Amniotic stem cell (primary cell): ENCODE measurements around the gene TIMM23.
"Not testable (repeated sequence)": the region's sequence is repeated elsewhere in the genome, so short reads cannot be mapped to it uniquely, and the experiment has no call there.

ENCODE experiments used
- DNase-seq: peaks from one replicate; lab custom pipeline; 2025; lab: John Stamatoyannopoulos, UW

The TIMM23 gene

GRCh38 chr10:45997557-45997956 lies 25.3 kb downstream of the TIMM23 start:
- DNase-seq = no peak

DNA sequence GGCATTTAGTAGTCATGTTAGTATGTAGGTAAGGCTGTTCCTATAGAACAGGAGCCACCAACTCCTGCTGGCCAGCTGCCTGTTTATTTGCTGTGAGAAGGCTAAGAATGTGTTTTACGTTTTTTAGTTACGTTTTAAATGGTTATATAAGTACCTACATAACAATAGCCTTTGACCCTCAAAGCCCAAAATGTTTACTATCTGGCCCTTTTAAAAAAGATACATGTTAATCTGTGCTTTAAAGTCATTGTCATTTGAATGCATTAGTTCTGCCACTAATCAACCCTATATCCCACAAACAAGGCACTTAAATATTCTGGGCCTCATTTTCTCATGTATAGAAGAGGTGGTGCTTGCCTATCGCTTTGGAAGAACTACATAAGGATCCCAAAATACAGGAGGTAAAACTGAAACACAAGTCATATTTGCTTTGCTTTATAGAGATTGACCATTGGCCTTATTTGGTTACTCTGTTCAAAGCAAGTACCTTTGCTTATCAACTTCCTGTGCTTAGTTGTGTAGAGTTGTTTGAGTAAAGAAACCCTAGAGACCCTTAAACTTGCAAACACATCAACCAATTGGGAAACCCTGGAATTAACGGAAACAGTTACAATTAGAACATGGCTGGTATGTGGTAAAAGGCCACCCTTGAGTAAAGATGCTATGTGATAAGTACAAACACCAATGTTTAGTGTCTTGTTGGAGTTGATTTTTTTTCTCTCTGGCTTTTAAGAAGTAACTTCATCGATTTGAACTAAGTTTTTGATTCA lies 25.9 kb downstream of the TIMM23 start:
- DNase-seq = no peak

DNA sequence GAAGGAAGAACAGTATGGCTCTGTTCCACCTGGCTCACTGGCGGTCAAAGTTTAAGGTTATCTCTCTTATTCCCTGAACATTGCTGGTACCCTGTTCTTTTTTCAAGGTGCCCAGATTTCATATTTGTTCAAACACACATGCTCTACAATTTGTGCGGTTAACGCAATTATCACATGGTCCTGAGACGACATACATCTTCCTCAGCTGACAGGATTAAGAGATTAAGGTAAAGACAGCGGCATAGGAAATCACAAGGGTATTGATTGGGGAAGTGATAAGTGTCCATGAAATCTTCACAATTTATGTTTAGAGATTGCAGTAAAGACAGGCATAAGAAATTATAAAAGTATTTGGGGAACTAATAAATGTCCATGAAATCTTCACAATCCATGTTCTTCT lies 27.7 kb downstream of the TIMM23 start:
- DNase-seq = not testable (repeated sequence)

DNA sequence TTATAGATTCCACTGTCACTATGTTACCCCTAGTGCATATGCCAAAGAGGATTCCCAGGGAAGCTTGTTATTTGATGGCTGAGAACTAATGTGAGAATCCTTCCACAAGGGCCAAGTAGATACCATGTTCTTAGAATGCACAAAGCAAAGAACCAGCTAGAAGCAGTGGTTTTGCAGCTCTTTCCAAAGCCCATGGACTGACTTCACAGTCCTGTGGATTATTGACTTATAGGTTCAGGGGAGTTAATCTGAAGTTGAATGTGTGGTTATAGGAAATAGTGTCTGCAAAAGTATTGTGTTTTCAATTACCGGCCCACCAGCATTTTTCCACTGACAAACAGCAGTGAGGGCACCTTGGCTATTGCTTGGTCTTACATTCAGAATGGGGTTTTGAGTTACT lies 28.2 kb downstream of the TIMM23 start:
- no peak for DNase-seq

DNA sequence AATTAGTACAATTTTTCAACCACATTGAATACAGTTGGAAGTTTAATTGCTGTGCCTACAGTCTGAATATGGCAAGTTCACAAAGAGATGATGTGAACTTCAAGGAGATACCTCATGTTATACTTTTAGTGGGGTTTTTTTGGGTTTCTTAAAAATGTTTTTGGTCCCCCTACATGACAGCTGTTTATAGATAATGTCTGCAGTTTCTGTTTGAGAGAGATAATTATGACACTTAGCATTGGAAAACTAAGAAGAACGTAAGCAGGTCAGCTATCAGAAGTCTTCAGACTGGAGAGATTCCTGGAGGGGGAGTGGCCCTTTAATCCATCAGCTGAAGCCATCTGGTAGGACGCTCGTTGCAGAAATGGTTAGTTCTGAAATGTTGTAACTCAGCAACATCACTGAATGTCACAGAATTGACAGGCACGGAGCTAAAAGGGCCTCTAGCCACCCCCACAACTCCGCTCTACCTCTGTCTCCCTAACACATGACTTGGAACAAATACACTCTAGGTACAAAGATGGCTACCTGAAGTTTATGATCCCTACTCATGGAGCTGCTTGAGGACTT lies 29.0 kb downstream of the TIMM23 start:
- DNase-seq = no peak

DNA sequence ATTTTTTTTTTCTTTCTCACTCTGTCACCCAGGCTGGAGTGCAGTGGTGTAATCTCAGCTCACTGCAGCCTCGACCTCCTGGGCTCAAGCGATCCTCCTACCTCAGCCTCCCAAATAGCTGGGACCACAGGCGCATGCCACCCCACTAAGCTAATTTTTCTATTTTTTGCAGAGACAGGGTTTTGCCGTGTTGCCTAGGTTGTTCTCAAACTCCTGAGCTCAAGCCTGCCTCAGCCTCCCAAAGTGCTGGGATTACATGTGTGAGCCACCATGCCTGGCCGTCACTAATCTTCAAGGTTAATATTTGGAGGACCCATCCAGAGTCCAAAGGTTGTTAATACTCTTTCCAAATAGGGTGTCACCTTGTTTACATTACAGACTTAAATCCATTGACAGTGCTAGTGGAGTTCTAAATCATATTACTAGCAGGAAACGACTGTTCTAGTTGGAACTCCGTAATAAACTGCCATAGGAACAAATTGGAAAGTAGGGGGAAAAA lies 29.9 kb downstream of the TIMM23 start:
- DNase-seq = not testable (repeated sequence)

DNA sequence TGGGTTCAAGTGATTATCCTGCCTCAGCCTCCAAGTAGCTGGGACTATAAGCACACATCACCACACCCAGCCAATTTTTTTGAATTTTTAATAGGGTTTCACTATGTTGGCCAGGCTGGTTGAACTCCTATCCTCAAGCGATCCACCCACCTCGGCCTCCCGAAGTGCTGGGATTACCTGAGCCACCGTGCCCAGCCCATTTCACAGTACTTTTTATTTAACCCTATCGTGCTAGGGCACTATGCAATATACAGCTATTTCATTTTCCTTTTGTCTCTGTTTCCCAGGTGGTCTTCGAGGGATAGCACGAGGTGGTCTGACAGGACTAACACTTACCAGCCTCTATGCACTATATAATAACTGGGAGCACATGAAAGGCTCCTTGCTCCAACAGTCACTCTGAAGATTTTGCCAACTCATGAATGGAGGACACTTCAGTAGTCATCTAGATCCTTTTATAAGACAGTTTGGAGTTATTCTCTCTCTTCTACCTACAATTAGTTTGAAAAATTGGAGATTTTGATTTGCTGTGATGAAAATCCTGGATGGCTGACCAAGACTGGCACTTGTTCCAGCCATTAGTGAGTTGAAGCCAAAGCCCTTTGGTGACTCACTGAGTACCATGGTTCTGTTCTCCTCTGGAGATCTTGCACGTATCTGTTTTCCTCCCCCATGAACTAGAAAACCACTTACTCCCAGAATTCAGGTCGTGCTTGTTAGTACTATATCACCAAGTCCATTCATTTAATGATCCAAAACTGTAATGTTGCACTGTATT lies 30.8 kb downstream of the TIMM23 start:
- no peak for DNase-seq

GRCh38 chr10:46004963-46005362 lies 32.7 kb downstream of the TIMM23 start:
- no peak for DNase-seq

GRCh38 chr10:46005383-46005782 lies 33.1 kb downstream of the TIMM23 start:
- no peak for DNase-seq

- peak; percentile 11 for DNase-seq
Measured at GRCh38 chr10:46006219-46006618, 33.9 kb downstream of the TIMM23 start.

GRCh38 chr10:46012746-46013145 lies 40.5 kb downstream of the TIMM23 start:
- DNase-seq = no peak

DNA sequence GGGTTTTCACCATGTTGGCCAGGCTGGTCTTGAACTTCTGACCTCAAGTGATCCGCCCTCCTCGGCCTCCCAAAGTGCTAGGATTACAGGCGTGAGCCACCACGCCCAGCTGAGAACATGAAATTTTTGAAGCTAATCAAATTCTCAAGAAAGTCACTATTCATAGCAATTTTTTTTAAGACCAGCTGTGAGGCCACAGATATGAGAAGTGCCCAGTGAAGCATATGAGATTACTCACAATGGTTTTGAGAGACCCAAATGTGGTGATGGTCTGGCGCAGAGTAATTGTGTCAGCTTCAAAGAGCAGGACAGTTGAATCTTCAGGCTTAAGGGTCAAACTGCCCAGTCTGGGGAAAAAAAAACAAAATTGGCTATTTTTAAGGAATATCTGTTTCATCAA lies 41.9 kb downstream of the TIMM23 start:
- DNase-seq = no peak

- DNase-seq = no peak
Measured at GRCh38 chr10:46014683-46015405, 42.6 kb downstream of the TIMM23 start.

DNA sequence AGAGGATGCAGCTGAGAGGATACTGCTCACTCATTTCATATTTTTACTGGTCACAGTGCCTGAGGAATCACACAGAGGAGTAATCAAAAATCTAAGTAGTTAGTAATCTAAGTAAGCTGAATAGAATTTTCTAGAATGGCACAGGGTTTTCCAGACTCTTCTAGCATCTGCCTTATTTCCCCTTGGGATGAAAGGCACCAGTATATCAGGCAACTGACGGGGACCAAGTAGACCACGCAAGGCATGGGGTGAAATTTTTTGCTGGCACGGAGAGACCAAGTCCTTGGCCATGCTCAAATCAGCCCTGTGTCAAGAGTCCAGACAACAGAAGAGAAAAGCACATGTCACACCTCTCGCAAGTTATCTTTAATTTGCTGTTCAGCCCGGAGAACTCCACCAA lies 43.9 kb downstream of the TIMM23 start:
- no peak for DNase-seq

- DNase-seq = no peak
Measured at GRCh38 chr10:46016811-46017210, 44.5 kb downstream of the TIMM23 start.

- DNase-seq = no peak
Measured at GRCh38 chr10:46017733-46018132, 45.4 kb downstream of the TIMM23 start.

DNA sequence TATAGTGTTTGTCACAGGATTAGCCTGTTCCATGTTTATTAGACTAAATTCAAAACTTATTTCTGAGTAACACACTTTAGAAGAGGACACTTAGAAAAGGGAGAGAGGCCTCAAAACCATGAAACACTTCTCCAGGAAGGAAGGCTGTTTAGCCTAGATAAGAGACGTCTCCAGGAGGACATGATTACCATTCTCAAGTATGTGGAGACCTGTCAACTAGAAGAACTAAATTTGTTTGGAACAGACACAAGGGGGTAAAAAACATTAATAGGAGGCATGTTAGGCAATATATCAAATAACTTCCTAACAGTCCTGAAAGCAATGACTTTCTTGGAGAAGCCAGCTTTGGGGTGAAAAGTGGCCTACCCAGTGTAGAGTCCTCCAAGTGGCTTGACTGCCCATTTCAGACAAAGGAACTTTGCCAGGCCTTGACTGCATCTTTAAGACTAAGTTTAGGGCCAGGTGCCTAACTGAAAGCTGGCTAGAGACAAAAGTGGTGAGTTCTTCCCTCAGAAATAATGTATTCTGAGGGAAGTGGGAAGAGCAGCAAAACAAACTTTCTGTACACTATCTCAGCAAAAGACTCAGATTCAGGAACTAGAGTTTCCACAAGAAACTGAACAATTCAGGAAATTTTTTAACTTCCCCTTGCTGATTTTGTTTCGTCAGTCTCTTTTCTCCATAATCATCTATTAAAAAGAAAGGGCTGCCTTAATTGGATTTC lies 46.3 kb downstream of the TIMM23 start:
- DNase-seq = no peak

DNA sequence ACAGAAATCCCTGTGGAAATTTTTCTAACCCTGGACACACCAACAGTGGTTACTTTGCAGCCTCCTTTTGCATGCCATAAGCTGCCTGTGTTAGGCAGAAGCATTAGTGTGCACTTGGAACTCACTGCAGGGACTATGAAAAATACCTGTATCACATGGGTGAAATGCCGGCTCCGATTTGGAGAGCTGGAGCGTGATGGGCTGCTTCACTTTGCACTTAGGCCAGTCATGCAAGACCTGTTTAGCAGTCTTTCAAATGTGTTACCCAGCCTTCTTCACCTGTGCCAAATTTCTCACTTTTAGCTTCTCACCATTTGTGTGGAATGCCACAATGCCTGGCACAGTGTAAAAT lies 46.9 kb downstream of the TIMM23 start:
- DNase-seq = no peak

- DNase-seq = no peak
Measured at GRCh38 chr10:46019569-46020343, 47.5 kb downstream of the TIMM23 start.

GRCh38 chr10:46020344-46020657 lies 48.0 kb downstream of the TIMM23 start:
- no peak for DNase-seq
